Stomach (tissue), 4 donors: ENCODE measurements around the gene AMOTL2.

ENCODE experiments used
- CTCF ChIP-seq, 7 experiments: fragments of 450-650 bp in 4 of 7; fragments of 200-600 bp in 3 of 7; sonication (generic) in 3 of 7; IDR thresholded peaks; one replicate each; pipeline ENCODE4 v1.5.1; 2016 to 2019; ENCODE audit warnings: antibody characterized with exemption in 7 of 7, control low read depth in 2 of 7, mild to moderate bottlenecking in 1 of 7
- EP300 ChIP-seq: sonication (generic); formaldehyde crosslinking; IDR thresholded peaks from one replicate; pipeline ENCODE4 v1.6.1; 2017; ENCODE audit warnings: antibody characterized with exemption
- POLR2A ChIP-seq, 4 donors: fragments of 450-650 bp; IDR thresholded peaks; one replicate each; pipeline ENCODE4 v1.6.1; 2016; ENCODE audit warnings: antibody characterized with exemption in 4 of 4, control low read depth in 2 of 4, mild to moderate bottlenecking in 1 of 4, moderate library complexity in 1 of 4
- POLR2AphosphoS5 ChIP-seq, 3 donors: sonication (generic); formaldehyde crosslinking; IDR thresholded peaks; one replicate each; pipeline ENCODE4 v1.6.1; 2016; ENCODE audit warnings: antibody characterized with exemption in 3 of 3

DNA sequence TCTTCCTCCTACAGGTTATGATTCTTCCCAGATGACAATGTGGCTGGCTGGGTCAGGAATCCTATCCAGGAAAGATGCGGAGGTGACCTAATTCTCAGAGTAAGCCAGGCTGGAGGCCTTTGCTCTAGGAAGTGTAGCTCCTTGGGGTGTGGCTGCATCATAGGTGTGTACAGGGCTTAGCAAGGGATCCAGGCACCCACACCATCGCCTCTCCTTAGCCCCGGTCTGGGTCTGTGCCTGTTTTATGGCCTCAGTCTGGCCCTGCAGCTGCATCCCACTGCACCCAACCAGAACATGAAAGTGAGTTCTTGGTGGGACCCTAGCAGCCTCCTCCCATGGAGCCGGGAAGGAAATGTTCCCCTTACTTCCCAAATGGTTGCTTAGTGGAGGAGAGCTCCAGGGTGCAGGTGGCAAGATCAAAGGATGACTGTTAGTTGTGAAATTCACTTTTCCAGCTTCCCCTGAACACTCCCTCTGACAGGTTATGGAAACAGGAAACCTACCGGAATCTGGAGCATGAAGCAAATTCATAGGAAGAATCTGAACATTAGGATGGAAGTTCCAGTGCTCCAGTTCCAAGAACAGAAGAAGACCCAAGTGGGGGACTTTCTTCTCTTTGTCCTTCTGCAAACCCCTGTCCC, 2.7 kb upstream of the AMOTL2 start:
- no peak for TF ChIP-seq CTCF (IDR thresholded peaks at IDR 0.05)
- TF ChIP-seq POLR2AphosphoS5 (IDR thresholded peaks at IDR 0.05), result no peak
- TF ChIP-seq POLR2A (IDR thresholded peaks at IDR 0.05), result no peak
- no peak for TF ChIP-seq EP300
